GM18873 (cell line): ENCODE data around the gene FBXO17.
A peak's percentile ranks its signal among the peaks of the same experiment; 100 is the strongest.
"Not testable (repeated sequence)": the region's sequence is repeated elsewhere in the genome, so short reads cannot be mapped to it uniquely, and the experiment has no call there.

Source experiments
- ATAC-seq: cut with Tn5 transposase; IDR thresholded peaks from one replicate; pipeline ENCODE4 v1.9.1; 2021; ENCODE audit warnings: mild to moderate bottlenecking, moderate library complexity, moderate number of reproducible peaks; ENCODE audit not compliant: unreplicated experiment, low FRiP score

The FBXO17 gene

GRCh38 chr19:38945562-38946228 lies 29.8 kb downstream of the FBXO17 start:
- no peak for ATAC-seq

GRCh38 chr19:38944981-38945506 lies 30.5 kb downstream of the FBXO17 start:
- ATAC-seq = no peak

GRCh38 chr19:38942471-38943181 lies 32.9 kb downstream of the FBXO17 start:
- no peak for ATAC-seq

- no peak for ATAC-seq
These were observed 33.6 kb downstream of the FBXO17 start for GRCh38 chr19:38941979-38942378.

- ATAC-seq = not testable (repeated sequence)
These were observed 34.1 kb downstream of the FBXO17 start for GRCh38 chr19:38941466-38941865.

GRCh38 chr19:38939957-38940356 lies 35.6 kb downstream of the FBXO17 start:
- ATAC-seq = no peak

- no peak for ATAC-seq
These were observed 42.0 kb downstream of the FBXO17 start for GRCh38 chr19:38933544-38933943.

GRCh38 chr19:38932425-38933179 lies 42.9 kb downstream of the FBXO17 start:
- no peak for ATAC-seq

- no peak for ATAC-seq
These were observed 44.1 kb downstream of the FBXO17 start for GRCh38 chr19:38931521-38931793.

- ATAC-seq = peak; percentile 93
These were observed 44.6 kb downstream of the FBXO17 start, which contains the start of gene MRPS12 for GRCh38 chr19:38930776-38931520. TSS of gene MRPS12 (plus strand) at chr19:38930944. CDS start at chr19:38931295, 351 bp downstream.

GRCh38 chr19:38929929-38930775 lies 45.4 kb downstream of the FBXO17 start, which contains the start of gene SARS2:
TSS of gene SARS2 (minus strand) at chr19:38930763. CDS start at chr19:38930736, 27 bp downstream.
- peak; percentile 60 for ATAC-seq

GRCh38 chr19:38928391-38929001 lies 47.0 kb downstream of the FBXO17 start:
- ATAC-seq = no peak

GRCh38 chr19:38924388-38924787 lies 51.2 kb downstream of the FBXO17 start:
- ATAC-seq = no peak

- ATAC-seq = no peak
These were observed 53.1 kb downstream of the FBXO17 start for GRCh38 chr19:38922482-38922881.

GRCh38 chr19:38921420-38922274 lies 53.9 kb downstream of the FBXO17 start:
- ATAC-seq = no peak

- no peak for ATAC-seq
These were observed 54.7 kb downstream of the FBXO17 start for GRCh38 chr19:38920602-38921419.

- no peak for ATAC-seq
These were observed 55.5 kb downstream of the FBXO17 start for GRCh38 chr19:38919837-38920601.
